ENCODE measurements around the gene VWA5B2.

DNA sequence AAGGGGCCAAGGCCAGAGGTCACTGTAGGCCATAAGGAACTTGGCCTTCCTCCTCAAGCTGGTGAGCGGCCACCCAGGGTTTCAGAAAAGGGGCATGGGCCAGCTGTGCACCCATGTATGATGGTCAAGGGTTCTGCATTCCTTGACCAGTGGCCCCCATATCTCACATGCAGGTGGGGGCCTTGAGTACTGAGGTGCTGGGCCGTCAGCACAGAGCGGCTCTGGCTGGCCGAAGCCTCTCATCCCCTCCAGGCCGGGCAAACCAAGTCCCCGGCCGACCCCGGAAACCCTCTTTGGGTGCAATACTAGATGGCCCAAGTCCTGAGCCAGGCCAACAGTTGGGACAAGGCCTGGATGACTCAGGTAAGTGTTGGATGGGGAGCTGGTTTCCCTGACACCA is 9.8 kb downstream of the VWA5B2 start:
- TF ChIP-seq CTCF (conservative IDR thresholded peaks at IDR 0.05 in 1 of 2, IDR thresholded peaks at IDR 0.05 in 1 of 2; ENCODE audit: low read depth in 1 of 2, low read length in 2 of 2) (no peak), EZH2 (IDR thresholded peaks at IDR 0.05; ENCODE audit: low read length, missing control alignments) (no peak)
